HG03575 (cell line): ENCODE results near the gene CDH4.

ENCODE experiments used
- ATAC-seq: cut with Tn5 transposase; IDR thresholded peaks from one replicate; pipeline ENCODE4 v1.9.1; 2021; ENCODE audit not compliant: unreplicated experiment, insufficient number of reproducible peaks, low FRiP score; ENCODE audit errors: extremely low read depth

CDH4 gene

GRCh38 chr20:61682996-61683681 lies 431.1 kb downstream of the CDH4 start:
- no peak for ATAC-seq

GRCh38 chr20:61683721-61684120 lies 431.7 kb downstream of the CDH4 start:
- no peak for ATAC-seq

GRCh38 chr20:61684136-61684535 lies 432.1 kb downstream of the CDH4 start:
- ATAC-seq = no peak

- ATAC-seq = no peak
These were observed 432.6 kb downstream of the CDH4 start for GRCh38 chr20:61684583-61685235.

- no peak for ATAC-seq
These were observed 433.4 kb downstream of the CDH4 start for GRCh38 chr20:61685462-61685861.

- ATAC-seq = no peak
These were observed 434.2 kb downstream of the CDH4 start for GRCh38 chr20:61686051-61686936.

GRCh38 chr20:61688411-61688810 lies 436.4 kb downstream of the CDH4 start:
- no peak for ATAC-seq

GRCh38 chr20:61690150-61690549 lies 438.1 kb downstream of the CDH4 start:
- ATAC-seq = no peak

GRCh38 chr20:61690993-61691838 lies 439.2 kb downstream of the CDH4 start:
- no peak for ATAC-seq

GRCh38 chr20:61691978-61692377 lies 439.9 kb downstream of the CDH4 start:
- ATAC-seq = no peak

GRCh38 chr20:61692479-61692878 lies 440.4 kb downstream of the CDH4 start:
- no peak for ATAC-seq

GRCh38 chr20:61693055-61693600 lies 441.1 kb downstream of the CDH4 start:
- no peak for ATAC-seq

GRCh38 chr20:61694682-61695081 lies 442.6 kb downstream of the CDH4 start:
- no peak for ATAC-seq

GRCh38 chr20:61695741-61696140 lies 443.7 kb downstream of the CDH4 start:
- ATAC-seq = no peak

GRCh38 chr20:61696181-61696735 lies 444.2 kb downstream of the CDH4 start:
- no peak for ATAC-seq

- ATAC-seq = no peak
These were observed 445.9 kb downstream of the CDH4 start for GRCh38 chr20:61697666-61698597.
